GM20431 (cell line): ENCODE results near the gene NCKAP5L.
"Not testable (repeated sequence)": the region's sequence is repeated elsewhere in the genome, so short reads cannot be mapped to it uniquely, and the experiment has no call there.

Source experiments
- in situ Hi-C: fragments of 300-500 bp; cut with MseI, MboI; formaldehyde crosslinking; loops from one replicate; pipeline ENCODE4 v1.15.0; 2020; ENCODE audit warnings: low sequenced_read_pairs; ENCODE audit not compliant: unreplicated experiment

Gene NCKAP5L

GRCh38 chr12:49865109-49865781, 37.0 kb upstream of the NCKAP5L start:
- in situ Hi-C loops = no loop called here

- in situ Hi-C loops = no loop called here
Observed at GRCh38 chr12:49864798-49865090, 36.5 kb upstream of the NCKAP5L start.

- in situ Hi-C loops = no loop called here
Observed at GRCh38 chr12:49863946-49864797, 36.0 kb upstream of the NCKAP5L start.

- in situ Hi-C loops = not testable (repeated sequence)
Observed at GRCh38 chr12:49860921-49861320, 32.7 kb upstream of the NCKAP5L start.

GRCh38 chr12:49855890-49856289, 27.7 kb upstream of the NCKAP5L start:
- in situ Hi-C loops = not testable (repeated sequence)

- in situ Hi-C loops = no loop called here
Observed at GRCh38 chr12:49854976-49855375, 26.8 kb upstream of the NCKAP5L start.

GRCh38 chr12:49853671-49854070, 25.5 kb upstream of the NCKAP5L start:
- in situ Hi-C loops = no loop called here

- in situ Hi-C loops = no loop called here
Observed at GRCh38 chr12:49847161-49847560, 18.9 kb upstream of the NCKAP5L start.

GRCh38 chr12:49846032-49846431, 17.8 kb upstream of the NCKAP5L start:
- in situ Hi-C loops = no loop called here

- in situ Hi-C loops = no loop called here
Observed at GRCh38 chr12:49843876-49844437, 15.7 kb upstream of the NCKAP5L start.

GRCh38 chr12:49843411-49843810, 15.2 kb upstream of the NCKAP5L start:
- in situ Hi-C loops = no loop called here

- in situ Hi-C loops = no loop called here
Observed at GRCh38 chr12:49842519-49843352, 14.5 kb upstream of the NCKAP5L start, which contains the start of gene BCDIN3D. Gene BCDIN3D (minus strand): TSS chr12:49843106. CDS start chr12:49843087, 19 bp downstream.

GRCh38 chr12:49838973-49839633, 10.9 kb upstream of the NCKAP5L start:
- in situ Hi-C loops = no loop called here

GRCh38 chr12:49832836-49833421, 4.7 kb upstream of the NCKAP5L start:
- in situ Hi-C loops = no loop called here

- in situ Hi-C loops = no loop called here
Observed at GRCh38 chr12:49831717-49832116, 3.5 kb upstream of the NCKAP5L start.

GRCh38 chr12:49827401-49828099, 663 bp downstream of the NCKAP5L start:
- in situ Hi-C loops = no loop called here

GRCh38 chr12:49827051-49827400, 1.2 kb downstream of the NCKAP5L start:
- in situ Hi-C loops = no loop called here

- in situ Hi-C loops = no loop called here
Observed at GRCh38 chr12:49825971-49826421, 2.2 kb downstream of the NCKAP5L start.
